Measurements from ENCODE around the gene PTPRT.
"Not testable (repeated sequence)": the region's sequence is repeated elsewhere in the genome, so short reads cannot be mapped to it uniquely, and the experiment has no call there.

The PTPRT gene

GRCh38 chr20:42920776-42921175, 268.9 kb downstream of the PTPRT start:
- no peak for TF ChIP-seq CTCF (IDR thresholded peaks at IDR 0.05; ENCODE audit: borderline replicate concordance, control extremely low read depth, extremely low read depth, insufficient read depth, missing control alignments)
- in situ Hi-C loops (cut with MboI; ENCODE audit: low sequenced_read_pairs, unreplicated experiment), result no loop called here
- DNase-seq (ENCODE audit: low spot score), result no peak

GRCh38 chr20:42919316-42919715, 270.4 kb downstream of the PTPRT start:
- TF ChIP-seq CTCF (IDR thresholded peaks at IDR 0.05; ENCODE audit: borderline replicate concordance, control extremely low read depth, extremely low read depth, insufficient read depth, missing control alignments), result no peak
- no peak for DNase-seq (ENCODE audit: low spot score)
- in situ Hi-C loops (cut with MboI; ENCODE audit: low sequenced_read_pairs, unreplicated experiment), result no loop called here

GRCh38 chr20:42915081-42915480, 274.6 kb downstream of the PTPRT start:
- in situ Hi-C loops (cut with MboI; ENCODE audit: low sequenced_read_pairs, unreplicated experiment), result no loop called here
- no peak for TF ChIP-seq CTCF (IDR thresholded peaks at IDR 0.05; ENCODE audit: borderline replicate concordance, control extremely low read depth, extremely low read depth, insufficient read depth, missing control alignments)
- DNase-seq (ENCODE audit: low spot score), result no peak

- DNase-seq (ENCODE audit: low spot score), result no peak
- in situ Hi-C loops (cut with MboI; ENCODE audit: low sequenced_read_pairs, unreplicated experiment), result no loop called here
Observed at GRCh38 chr20:42914302-42914701, 275.4 kb downstream of the PTPRT start.

GRCh38 chr20:42910808-42911207, 278.9 kb downstream of the PTPRT start:
- in situ Hi-C loops (cut with MboI; ENCODE audit: low sequenced_read_pairs, unreplicated experiment); DNase-seq (ENCODE audit: low spot score): not testable (repeated sequence)

More at GRCh38 chr20:42914302-42914701, 275.4 kb downstream of the PTPRT start:
- no peak for TF ChIP-seq CTCF (IDR thresholded peaks at IDR 0.05; ENCODE audit: borderline replicate concordance, control extremely low read depth, extremely low read depth, insufficient read depth, missing control alignments)

- DNase-seq (ENCODE audit: low spot score), result no peak
- TF ChIP-seq CTCF (IDR thresholded peaks at IDR 0.05; ENCODE audit: borderline replicate concordance, control extremely low read depth, extremely low read depth, insufficient read depth, missing control alignments), result no peak
- in situ Hi-C loops (cut with MboI; ENCODE audit: low sequenced_read_pairs, unreplicated experiment), result no loop called here
Observed at GRCh38 chr20:42907730-42908129, 282.0 kb downstream of the PTPRT start.

- in situ Hi-C loops (cut with MboI; ENCODE audit: low sequenced_read_pairs, unreplicated experiment), result no loop called here
- DNase-seq (ENCODE audit: low spot score), result no peak
Observed at GRCh38 chr20:42906120-42906519, 283.6 kb downstream of the PTPRT start.

More at GRCh38 chr20:42906120-42906519, 283.6 kb downstream of the PTPRT start:
- TF ChIP-seq CTCF (IDR thresholded peaks at IDR 0.05; ENCODE audit: borderline replicate concordance, control extremely low read depth, extremely low read depth, insufficient read depth, missing control alignments), result no peak

All from GM13976 (cell line).